Brain microvascular endothelial cell (primary cell): Measurements from ENCODE around the gene TFEB.

ENCODE experiments used
- DNase-seq: peaks from one replicate; pipeline ENCODE4 v3.0.0-alpha.2; 2020
- H3K27ac ChIP-seq: fragments of 250-450 bp; sonication (Bioruptor Pico); 2 replicates; pipeline ENCODE4 v1.5.1; 2020; ENCODE audit warnings: mild to moderate bottlenecking, moderate library complexity
- H3K27me3 ChIP-seq: fragments of 250-450 bp; sonication (Bioruptor Pico); replicated peaks from 2 replicates; pipeline ENCODE4 v1.5.1; 2020; ENCODE audit warnings: mild to moderate bottlenecking
- H3K36me3 ChIP-seq: fragments of 250-450 bp; sonication (Bioruptor Pico); replicated peaks from 2 replicates; pipeline ENCODE4 v1.5.1; 2020; ENCODE audit warnings: mild to moderate bottlenecking
- H3K4me3 ChIP-seq: 2 replicates; pipeline ENCODE4 v1.5.1; 2011; ENCODE audit warnings: low read depth, mild to moderate bottlenecking, control low read depth, low read length, moderate library complexity
- CTCF ChIP-seq: IDR thresholded peaks from 2 replicates; pipeline ENCODE4 v1.5.1; 2011; ENCODE audit warnings: low read depth, mild to moderate bottlenecking, moderate library complexity, low read length, control low read depth, inconsistent platforms; ENCODE audit errors: missing control alignments
- in situ Hi-C: cut with HindIII; loops from 2 replicates; pipeline ENCODE4 v1.10.0; 2017; ENCODE audit warnings: low sequenced_read_pairs, low pct_ligation_motif_present

Gene TFEB

GRCh38 chr6:41655646-41656001 lies 79.8 kb downstream of the TFEB start:
- H3K27me3 ChIP-seq, result peaks cover 4% of the 10 kb centered on the region
- in situ Hi-C loops, result no loop called here

GRCh38 chr6:41655176-41655575 lies 80.2 kb downstream of the TFEB start:
- H3K27me3 ChIP-seq, result peaks cover 1% of the 10 kb centered on the region
- no peak for TF ChIP-seq CTCF
- no peak overlapping the region for H3K27ac ChIP-seq
- in situ Hi-C loops, result no loop called here
- H3K36me3 ChIP-seq, result no peaks in the 10 kb centered on the region
- no peak for DNase-seq
- no peak overlapping the region for H3K4me3 ChIP-seq

More at GRCh38 chr6:41655646-41656001, 79.8 kb downstream of the TFEB start:
- H3K36me3 ChIP-seq, result no peaks in the 10 kb centered on the region
- H3K27ac ChIP-seq, result no peak overlapping the region
- DNase-seq, result no peak
- no peak overlapping the region for H3K4me3 ChIP-seq
- TF ChIP-seq CTCF, result no peak

GRCh38 chr6:41654698-41655151 lies 80.7 kb downstream of the TFEB start:
- Histone ChIP-seq H3K27ac (no peak overlapping the region), H3K36me3 (no peaks in the 10 kb centered on the region), H3K27me3 (no peaks in the 10 kb centered on the region), H3K4me3 (no peak overlapping the region)
- no peak for DNase-seq
- TF ChIP-seq CTCF, result no peak
- in situ Hi-C loops, result no loop called here

GRCh38 chr6:41654151-41654697 lies 81.2 kb downstream of the TFEB start:
- in situ Hi-C loops, result no loop called here
- TF ChIP-seq CTCF, result no peak

GRCh38 chr6:41653691-41654090 lies 81.7 kb downstream of the TFEB start:
- H3K36me3 ChIP-seq, result no peaks in the 10 kb centered on the region
- no peak for DNase-seq
- H3K27me3 ChIP-seq, result no peaks in the 10 kb centered on the region
- no peak overlapping the region for H3K4me3 ChIP-seq
- TF ChIP-seq CTCF, result no peak
- in situ Hi-C loops, result no loop called here
- H3K27ac ChIP-seq, result no peak overlapping the region

More at GRCh38 chr6:41654151-41654697, 81.2 kb downstream of the TFEB start:
- no peak for DNase-seq
- Histone ChIP-seq H3K27me3 (no peaks in the 10 kb centered on the region), H3K4me3 (no peak overlapping the region), H3K27ac (no peak overlapping the region), H3K36me3 (no peaks in the 10 kb centered on the region)

GRCh38 chr6:41652866-41653652 lies 82.3 kb downstream of the TFEB start:
- Histone ChIP-seq H3K27me3 (no peaks in the 10 kb centered on the region), H3K4me3 (no peak overlapping the region), H3K27ac (no peak overlapping the region), H3K36me3 (peaks cover 3% of the 10 kb centered on the region)
- DNase-seq, result no peak
- no peak for TF ChIP-seq CTCF
- in situ Hi-C loops, result no loop called here
